Measurements from ENCODE around the gene ASPN. TPM values are rescaled to one million over a fixed set of nuclear protein-coding genes. Genes with fewer than 3 reads are reported as not detected.

Gene ASPN
- total and polyA plus RNA-seq, 4 donors, result 6.4 to 11.4 (median 6.9) TPM

- peaks cover 0 to 5% (median 2%) of the 10 kb centered on the region in 4 donors for H3K36me3 ChIP-seq (ENCODE audit: control insufficient read depth in 4 of 4, insufficient read depth in 3 of 4, low read depth in 1 of 4, low read length in 3 of 4)
These were observed 28.4 kb upstream of the ASPN start for GRCh38 chr9:92510747-92511146.

GRCh38 chr9:92509050-92509449 is 26.7 kb upstream of the ASPN start:
- Histone ChIP-seq H3K27ac (ENCODE audit: low read depth in 1 of 2, low read length in 2 of 2) (no peak overlapping the region), H3K9ac (ENCODE audit: low read depth in 1 of 2, low read length in 2 of 2) (no peak overlapping the region), H3K36me3 (ENCODE audit: control insufficient read depth in 4 of 4, insufficient read depth in 3 of 4, low read depth in 1 of 4, low read length in 3 of 4) (peaks cover 0 to 3% (median 0%) of the 10 kb centered on the region in 4 donors), H3K4me1 (ENCODE audit: control insufficient read depth in 4 of 4, insufficient read depth in 4 of 4, low read length in 3 of 4) (no peaks in the 10 kb centered on the region), H3K9me3 (ENCODE audit: control insufficient read depth in 4 of 4, low read length in 3 of 4) (no peaks in the 10 kb centered on the region), H3K4me3 (ENCODE audit: low read depth in 1 of 3, low read length in 3 of 3) (no peak overlapping the region), H3K27me3 (ENCODE audit: control insufficient read depth in 4 of 4, insufficient read depth in 4 of 4, low read length in 3 of 4) (no peaks in the 10 kb centered on the region)
- 94% methylated on average over 5 of the region's 5 CpGs for WGBS
- no peak for TF ChIP-seq RAD21 (IDR thresholded peaks at IDR 0.05)
- TF ChIP-seq, protein P1, sequence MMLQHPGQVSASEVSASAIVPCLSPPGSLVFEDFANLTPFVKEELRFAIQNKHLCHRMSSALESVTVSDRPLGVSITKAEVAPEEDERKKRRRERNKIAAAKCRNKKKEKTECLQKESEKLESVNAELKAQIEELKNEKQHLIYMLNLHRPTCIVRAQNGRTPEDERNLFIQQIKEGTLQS (IDR thresholded peaks at IDR 0.05), result no peak
- DNase-seq (ENCODE audit: low spot score), result no peak

More at GRCh38 chr9:92510747-92511146, 28.4 kb upstream of the ASPN start:
- Histone ChIP-seq H3K4me1 (ENCODE audit: control insufficient read depth in 4 of 4, insufficient read depth in 4 of 4, low read length in 3 of 4) (no peaks in the 10 kb centered on the region), H3K9me3 (ENCODE audit: control insufficient read depth in 4 of 4, low read length in 3 of 4) (no peaks in the 10 kb centered on the region), H3K4me3 (ENCODE audit: low read depth in 1 of 3, low read length in 3 of 3) (no peak overlapping the region), H3K27me3 (ENCODE audit: control insufficient read depth in 4 of 4, insufficient read depth in 4 of 4, low read length in 3 of 4) (no peaks in the 10 kb centered on the region), H3K9ac (ENCODE audit: low read depth in 1 of 2, low read length in 2 of 2) (no peak overlapping the region), H3K27ac (ENCODE audit: low read depth in 1 of 2, low read length in 2 of 2) (no peak overlapping the region)
- TF ChIP-seq FOXA2 (IDR thresholded peaks at IDR 0.05), result no peak
- no peak for TF ChIP-seq YY1 (IDR thresholded peaks at IDR 0.05)
- TF ChIP-seq RAD21 (IDR thresholded peaks at IDR 0.05), result no peak
- no peak for TF ChIP-seq TAF1 (conservative IDR thresholded peaks at IDR 0.05)
- TF ChIP-seq REST (IDR thresholded peaks at IDR 0.05), result no peak
- no peak for TF ChIP-seq FOXA1 (IDR thresholded peaks at IDR 0.05)
- no peak for TF ChIP-seq HNF4G (IDR thresholded peaks at IDR 0.05)
- no peak for DNase-seq (ENCODE audit: low spot score)

DNA sequence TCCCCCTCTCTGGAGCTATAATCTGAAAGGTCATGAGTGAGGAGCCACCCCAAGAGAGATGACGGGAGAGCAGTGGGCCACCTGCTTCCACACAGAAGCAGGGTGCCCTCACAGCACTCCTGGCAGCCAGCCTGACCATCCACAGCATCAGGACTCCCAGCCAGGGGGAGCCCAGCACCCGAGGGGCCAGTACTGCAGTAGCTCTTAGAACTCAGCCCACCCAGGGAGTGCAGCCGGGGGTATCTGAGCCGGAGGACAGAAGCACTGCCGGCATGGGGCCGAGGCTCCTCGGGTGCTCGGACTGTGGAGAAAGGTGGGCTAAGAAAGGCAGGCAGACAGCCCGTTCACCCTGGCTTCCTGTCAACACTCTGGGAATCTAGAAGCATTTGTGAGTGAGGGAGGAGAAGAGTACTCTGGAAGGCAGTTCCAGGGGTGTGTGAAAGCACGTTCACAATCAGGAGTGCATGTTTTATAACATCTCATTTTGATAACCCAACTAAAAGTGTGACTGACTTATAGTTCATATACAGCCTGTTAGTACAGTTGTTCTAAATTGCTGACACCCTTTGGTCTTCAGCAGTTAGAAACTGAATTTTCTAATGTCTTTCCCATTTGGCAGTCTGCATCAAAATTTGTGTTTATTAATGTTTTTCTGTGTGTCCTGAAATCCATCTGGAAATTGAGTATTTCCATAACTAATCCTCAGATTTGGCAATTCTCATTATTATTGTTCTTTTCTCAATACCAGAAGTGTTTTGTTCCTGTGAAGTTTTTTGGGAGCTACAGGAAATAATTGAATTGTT is 25.9 kb upstream of the ASPN start:
- 85% methylated on average over 10 of the region's 10 CpGs for WGBS
- no peaks in the 10 kb centered on the region for H3K27me3 ChIP-seq (ENCODE audit: control insufficient read depth in 4 of 4, insufficient read depth in 4 of 4, low read length in 3 of 4)
- no peak overlapping the region for H3K9ac ChIP-seq (ENCODE audit: low read depth in 1 of 2, low read length in 2 of 2)
- no peak overlapping the region for H3K4me3 ChIP-seq (ENCODE audit: low read depth in 1 of 3, low read length in 3 of 3)
- no peaks in the 10 kb centered on the region for H3K4me1 ChIP-seq (ENCODE audit: control insufficient read depth in 4 of 4, insufficient read depth in 4 of 4, low read length in 3 of 4)
- DNase-seq (ENCODE audit: low spot score), result no peak
- no peaks in the 10 kb centered on the region for H3K9me3 ChIP-seq (ENCODE audit: control insufficient read depth in 4 of 4, low read length in 3 of 4)
- no peak overlapping the region for H3K27ac ChIP-seq (ENCODE audit: low read depth in 1 of 2, low read length in 2 of 2)
- peaks cover 0 to 3% (median 0%) of the 10 kb centered on the region in 4 donors for H3K36me3 ChIP-seq (ENCODE audit: control insufficient read depth in 4 of 4, insufficient read depth in 3 of 4, low read depth in 1 of 4, low read length in 3 of 4)
- TF ChIP-seq ZBTB33 (IDR thresholded peaks at IDR 0.05) (no peak), RXRA (IDR thresholded peaks at IDR 0.05) (no peak), GABPA (IDR thresholded peaks at IDR 0.05 in 1 of 2, conservative IDR thresholded peaks at IDR 0.05 in 1 of 2) (no peak), EGR1 (IDR thresholded peaks at IDR 0.05; ENCODE audit: low read depth in 2 of 2) (no peak), NR2F2 (IDR thresholded peaks at IDR 0.05) (no peak), JUND (IDR thresholded peaks at IDR 0.05) (no peak), TAF1 (conservative IDR thresholded peaks at IDR 0.05) (no peak), RAD21 (IDR thresholded peaks at IDR 0.05) (no peak), FOXA2 (IDR thresholded peaks at IDR 0.05) (no peak), REST (IDR thresholded peaks at IDR 0.05) (no peak), FOXA1 (IDR thresholded peaks at IDR 0.05) (no peak)
- TF ChIP-seq, protein P2, sequence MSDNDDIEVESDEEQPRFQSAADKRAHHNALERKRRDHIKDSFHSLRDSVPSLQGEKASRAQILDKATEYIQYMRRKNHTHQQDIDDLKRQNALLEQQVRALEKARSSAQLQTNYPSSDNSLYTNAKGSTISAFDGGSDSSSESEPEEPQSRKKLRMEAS (IDR thresholded peaks at IDR 0.05), result no peak
- TF ChIP-seq, protein P1 (IDR thresholded peaks at IDR 0.05), result no peak

Measured in liver (tissue), 9 donors.